A673 (cell line): Measurements from ENCODE around the gene OVCA2. TPM values are rescaled to one million over a fixed set of nuclear protein-coding genes. Genes with fewer than 3 reads are reported as not detected.

Experiments
- BruUV-seq: library from RNA; stranded (reverse); fragments of 400-500 nt; replicated peaks from 2 replicates; lab custom pipeline; 2021; lab: Mats Ljungman, UMichigan
- CTCF ChIA-PET: fragments of 300-600 bp; sonication (Branson Sonifier 250); formaldehyde crosslinking; loops from one replicate; lab custom pipeline; 2022; ENCODE audit warnings: antibody characterized with exemption; lab: Charles Lee
- POLR2A ChIA-PET: fragments of 300-600 bp; sonication (Branson Sonifier 250); formaldehyde crosslinking; loops from one replicate; lab custom pipeline; 2022; ENCODE audit warnings: antibody characterized with exemption; ENCODE audit not compliant: low non-redundant PET; lab: Charles Lee
- DNase-seq: peaks from one replicate; pipeline ENCODE4 v3.0.0-alpha.2; 2015; ENCODE audit warnings: low spot score
- H3K27ac ChIP-seq: fragments of 200-600 bp; sonication (generic); 2 replicates; pipeline ENCODE4 v1.5.1; 2016; ENCODE audit warnings: mixed run types, low read depth, mild to moderate bottlenecking, mixed read lengths, antibody characterized with exemption, low read length; ENCODE audit not compliant: poor library complexity, severe bottlenecking
- H3K27me3 ChIP-seq: fragments of 200-600 bp; sonication (generic); replicated peaks from 2 replicates; pipeline ENCODE4 v1.6.1; 2017; ENCODE audit warnings: mixed run types, low read depth, mild to moderate bottlenecking, mixed read lengths, antibody characterized with exemption, low read length; ENCODE audit not compliant: insufficient read depth, poor library complexity
- H3K36me3 ChIP-seq: fragments of 200-600 bp; sonication (generic); 2 replicates; pipeline ENCODE4 v1.6.1; 2016; ENCODE audit warnings: mixed run types, mild to moderate bottlenecking, mixed read lengths, antibody characterized with exemption, low read length; ENCODE audit not compliant: insufficient read depth, poor library complexity, severe bottlenecking
- H3K4me1 ChIP-seq: fragments of 200-600 bp; sonication (generic); 2 replicates; pipeline ENCODE4 v1.6.1; 2017; ENCODE audit warnings: mixed run types, mild to moderate bottlenecking, mixed read lengths, antibody characterized with exemption, low read length; ENCODE audit not compliant: insufficient read depth, poor library complexity, severe bottlenecking
- H3K4me3 ChIP-seq: fragments of 200-600 bp; sonication (generic); 2 replicates; pipeline ENCODE4 v1.5.1; 2016; ENCODE audit warnings: low read depth, mixed run types, mild to moderate bottlenecking, mixed read lengths, low read length; ENCODE audit not compliant: poor library complexity, severe bottlenecking
- H3K9me3 ChIP-seq: fragments of 200-600 bp; sonication (generic); 2 replicates; pipeline ENCODE4 v1.6.1; 2016; ENCODE audit warnings: mixed run types, low read depth, mild to moderate bottlenecking, mixed read lengths, antibody characterized with exemption, low read length; ENCODE audit not compliant: poor library complexity, severe bottlenecking
- CTCF ChIP-seq: fragments of 300-800, 200-600 bp; sonication (generic); conservative IDR thresholded peaks from 2 replicates; pipeline ENCODE4 v1.5.1; 2017; ENCODE audit warnings: low read depth, mild to moderate bottlenecking, antibody characterized with exemption, low read length, moderate library complexity, mixed read lengths
- EZH2 ChIP-seq: fragments of 200-600 bp; sonication (generic); IDR thresholded peaks from 2 replicates; pipeline ENCODE4 v1.6.1; 2017; ENCODE audit warnings: borderline replicate concordance, low read depth, mild to moderate bottlenecking, mixed read lengths, antibody characterized with exemption, low read length; ENCODE audit not compliant: poor library complexity, severe bottlenecking
- intact Hi-C: fragments of 100-400 bp; cut with micrococcal nuclease; formaldehyde crosslinking; loops from one replicate; pipeline ENCODE4 v1.10.0; 2022; ENCODE audit not compliant: unreplicated experiment
- total RNA-seq: library from RNA; stranded (reverse); gene quantifications from 2 replicates; pipeline ENCODE4 v1.2.3, GENCODE V29; 2021

The OVCA2 gene
- total RNA-seq, 1 experiment from 2014 or later, result 30.7 TPM

- TF ChIP-seq EZH2, result no peak
- peak; percentile 45 for TF ChIP-seq CTCF
- H3K4me3 ChIP-seq, result no peak overlapping the region
These were observed 17.0 kb downstream of the OVCA2 start for GRCh38 chr17:2058586-2059546.

GRCh38 chr17:2059547-2060384 lies 17.9 kb downstream of the OVCA2 start:
- intact Hi-C loops, result no loop called here
- BruUV-seq, result TSS peak; percentile 54
- H3K4me1 ChIP-seq, result peaks cover 26% of the 10 kb centered on the region
- TF ChIP-seq EZH2, result no peak
- no peak for TF ChIP-seq CTCF
- H3K27me3 ChIP-seq, result no peaks in the 10 kb centered on the region
- no peak for DNase-seq
- H3K27ac ChIP-seq, result peak overlapping the region; percentile 2
- ChIA-PET CTCF (interaction anchor here (2.0 kb wide), 1 partner anchor 185 kb away, joined by 9 read pairs; no protein-coding TSS in a partner anchor), POLR2A (no interaction called here)
- H3K4me3 ChIP-seq, result no peak overlapping the region
- H3K9me3 ChIP-seq, result no peaks in the 10 kb centered on the region
- peaks cover 8% of the 10 kb centered on the region for H3K36me3 ChIP-seq

More at GRCh38 chr17:2058586-2059546, 17.0 kb downstream of the OVCA2 start:
- POLR2A ChIA-PET, result no interaction called here
- Histone ChIP-seq H3K27me3 (no peaks in the 10 kb centered on the region), H3K4me1 (peaks cover 28% of the 10 kb centered on the region), H3K9me3 (no peaks in the 10 kb centered on the region), H3K36me3 (peaks cover 1% of the 10 kb centered on the region), H3K27ac (no peak overlapping the region)
- DNase-seq, result no peak
- intact Hi-C loops, result no loop called here
- no TSS peak for BruUV-seq
- CTCF ChIA-PET, result interaction anchor here (0.5 to 2.0 kb wide), 3 partner anchors 39 to 186 kb away, joined by 3 to 9 read pairs (median 6); no protein-coding TSS in a partner anchor

- no TSS peak for BruUV-seq
- TF ChIP-seq EZH2 (no peak), CTCF (no peak)
- ChIA-PET POLR2A (no interaction called here), CTCF (no interaction called here)
- Histone ChIP-seq H3K36me3 (peaks cover 14% of the 10 kb centered on the region), H3K27ac (peak overlapping the region; percentile 2), H3K9me3 (no peaks in the 10 kb centered on the region), H3K4me1 (peaks cover 20% of the 10 kb centered on the region), H3K4me3 (no peak overlapping the region), H3K27me3 (no peaks in the 10 kb centered on the region)
- no peak for DNase-seq
- intact Hi-C loops, result no loop called here
These were observed 18.5 kb downstream of the OVCA2 start for GRCh38 chr17:2060385-2060658.
